SIG-M5 (cell line): ENCODE results near the gene DDI1.
"Not testable (repeated sequence)": the region's sequence is repeated elsewhere in the genome, so short reads cannot be mapped to it uniquely, and the experiment has no call there.

ENCODE experiments used
- DNase-seq: peaks from one replicate; lab custom pipeline; 2025; lab: John Stamatoyannopoulos, UW

DDI1 gene

GRCh38 chr11:104041792-104042191, 5.4 kb downstream of the DDI1 start:
- no peak for DNase-seq

- DNase-seq: no peak
Observed at GRCh38 chr11:104043142-104043541, 6.7 kb downstream of the DDI1 start.

GRCh38 chr11:104043678-104044239, 7.3 kb downstream of the DDI1 start:
- no peak for DNase-seq

- DNase-seq: no peak
Observed at GRCh38 chr11:104046331-104046730, 9.9 kb downstream of the DDI1 start.

GRCh38 chr11:104046858-104047257, 10.4 kb downstream of the DDI1 start:
- not testable (repeated sequence) for DNase-seq

GRCh38 chr11:104049116-104049515, 12.7 kb downstream of the DDI1 start:
- DNase-seq: no peak

- DNase-seq: no peak
Observed at GRCh38 chr11:104051778-104052177, 15.3 kb downstream of the DDI1 start.

GRCh38 chr11:104053743-104054478, 17.5 kb downstream of the DDI1 start:
- DNase-seq: no peak

GRCh38 chr11:104054911-104055529, 18.6 kb downstream of the DDI1 start:
- no peak for DNase-seq

- DNase-seq: no peak
Observed at GRCh38 chr11:104055596-104055995, 19.2 kb downstream of the DDI1 start.

GRCh38 chr11:104057908-104058307, 21.5 kb downstream of the DDI1 start:
- no peak for DNase-seq

- no peak for DNase-seq
Observed at GRCh38 chr11:104058680-104059079, 22.2 kb downstream of the DDI1 start.

- no peak for DNase-seq
Observed at GRCh38 chr11:104060004-104060794, 23.8 kb downstream of the DDI1 start.

- DNase-seq: no peak
Observed at GRCh38 chr11:104060820-104061219, 24.4 kb downstream of the DDI1 start.

GRCh38 chr11:104061853-104062521, 25.5 kb downstream of the DDI1 start:
- no peak for DNase-seq

GRCh38 chr11:104064034-104064630, 27.7 kb downstream of the DDI1 start:
- no peak for DNase-seq

GRCh38 chr11:104067534-104067933, 31.1 kb downstream of the DDI1 start:
- DNase-seq: no peak

GRCh38 chr11:104073950-104074705, 37.7 kb downstream of the DDI1 start:
- DNase-seq: no peak

GRCh38 chr11:104075091-104075490, 38.7 kb downstream of the DDI1 start:
- DNase-seq: no peak

GRCh38 chr11:104075706-104076105, 39.3 kb downstream of the DDI1 start:
- no peak for DNase-seq

- DNase-seq: no peak
Observed at GRCh38 chr11:104076455-104076854, 40.0 kb downstream of the DDI1 start.
